Astrocyte (in vitro differentiated cells and primary cell): ENCODE measurements around the gene HLA-DRA. TPM values are rescaled to one million over a fixed set of nuclear protein-coding genes. Genes with fewer than 3 reads are reported as not detected.

Experiments used
- DNase-seq: peaks from one replicate; pipeline ENCODE4 v3.0.0-alpha.2; 2010; ENCODE audit warnings: low read depth
- FAIRE-seq: peaks from 2 replicates; lab custom pipeline; 2011; peaks lifted over from hg19 to GRCh38; lab: Jason Lieb, UNC
- H2AFZ ChIP-seq: 2 replicates; pipeline ENCODE4 v1.6.0; 2012; ENCODE audit warnings: low read depth, low read length, inconsistent platforms
- H3K27ac ChIP-seq: 2 replicates; pipeline ENCODE4 v1.5.1; 2011; ENCODE audit warnings: low read depth, low read length, inconsistent platforms
- H3K27me3 ChIP-seq: 2 replicates; pipeline ENCODE4 v1.6.0; 2011; ENCODE audit warnings: low read length, inconsistent platforms; ENCODE audit not compliant: insufficient read depth
- H3K36me3 ChIP-seq: 2 replicates; pipeline ENCODE4 v1.5.1; 2011; ENCODE audit warnings: low read length, inconsistent platforms; ENCODE audit not compliant: insufficient read depth
- H3K4me1 ChIP-seq: 2 replicates; pipeline ENCODE4 v1.5.1; 2011; ENCODE audit warnings: low read length, inconsistent platforms; ENCODE audit not compliant: insufficient read depth
- H3K4me2 ChIP-seq: 2 replicates; pipeline ENCODE4 v1.6.0; 2012; ENCODE audit warnings: low read length, inconsistent platforms
- H3K4me3 ChIP-seq: 2 replicates; pipeline ENCODE4 v1.5.1; 2011; ENCODE audit warnings: low read depth, mild to moderate bottlenecking, low read length, inconsistent platforms; ENCODE audit not compliant: insufficient read depth
- H3K79me2 ChIP-seq: 2 replicates; pipeline ENCODE4 v1.6.0; 2012; ENCODE audit warnings: mild to moderate bottlenecking, low read length, inconsistent platforms; ENCODE audit not compliant: insufficient read depth
- H3K9ac ChIP-seq: 2 replicates; pipeline ENCODE4 v1.6.0; 2012; ENCODE audit warnings: mild to moderate bottlenecking, low read length, inconsistent platforms
- H3K9me3 ChIP-seq: 2 replicates; pipeline ENCODE4 v1.5.1; 2012; ENCODE audit warnings: low read depth, mild to moderate bottlenecking, low read length, inconsistent platforms; ENCODE audit not compliant: insufficient read depth
- H4K20me1 ChIP-seq: 2 replicates; pipeline ENCODE4 v1.6.0; 2012; ENCODE audit warnings: low read length, inconsistent platforms; ENCODE audit not compliant: insufficient read depth
- H3K27ac Mint-ChIP-seq: one replicate; pipeline ENCODE4 v1.8.0; 2021; ENCODE audit warnings: mild to moderate bottlenecking, mixed read lengths; ENCODE audit not compliant: unreplicated experiment
- H3K27me3 Mint-ChIP-seq: one replicate; pipeline ENCODE4 v1.8.0; 2021; ENCODE audit warnings: low read depth, mixed read lengths; ENCODE audit not compliant: unreplicated experiment
- H3K36me3 Mint-ChIP-seq: one replicate; pipeline ENCODE4 v1.8.0; 2021; ENCODE audit warnings: low read depth, mixed read lengths; ENCODE audit not compliant: unreplicated experiment
- H3K4me1 Mint-ChIP-seq: one replicate; pipeline ENCODE4 v1.8.0; 2021; ENCODE audit warnings: low read depth, mixed read lengths; ENCODE audit not compliant: unreplicated experiment
- H3K4me3 Mint-ChIP-seq: one replicate; pipeline ENCODE4 v1.8.0; 2021; ENCODE audit warnings: mild to moderate bottlenecking, moderate library complexity, mixed read lengths; ENCODE audit not compliant: unreplicated experiment
- H3K9me3 Mint-ChIP-seq: one replicate; pipeline ENCODE4 v1.8.0; 2021; ENCODE audit warnings: mild to moderate bottlenecking, mixed read lengths; ENCODE audit not compliant: unreplicated experiment
- CTCF ChIP-seq: IDR thresholded peaks from 2 replicates; pipeline ENCODE4 v1.5.1; 2011; ENCODE audit warnings: low read depth, mild to moderate bottlenecking, inconsistent platforms, low read length, moderate library complexity; ENCODE audit not compliant: insufficient read depth
- EZH2 ChIP-seq: IDR thresholded peaks from 2 replicates; pipeline ENCODE4 v1.6.1; 2012; ENCODE audit warnings: mild to moderate bottlenecking, low read length, inconsistent platforms; ENCODE audit not compliant: insufficient read depth
- total RNA-seq: library from RNA; stranded (reverse); gene quantifications from 2 replicates; pipeline ENCODE4 v1.2.1, GENCODE V29; 2021

The HLA-DRA gene
- total RNA-seq, 1 donor from 2014 or later: not detected

GRCh38 chr6:32393665-32394420, 45.8 kb upstream of the HLA-DRA start:
- no peak for DNase-seq

GRCh38 chr6:32396028-32396427, 43.7 kb upstream of the HLA-DRA start:
- H3K79me2 ChIP-seq: no peaks in the 10 kb centered on the region
- H3K27me3 ChIP-seq: no peaks in the 10 kb centered on the region
- FAIRE-seq (no peak), DNase-seq (no peak)
- H3K4me3 ChIP-seq: no peak overlapping the region
- no peaks in the 10 kb centered on the region for H3K9me3 ChIP-seq
- no peaks in the 10 kb centered on the region for H3K4me1 ChIP-seq
- TF ChIP-seq EZH2 (no peak), CTCF (no peak)
- no peak overlapping the region for H3K27ac ChIP-seq
- no peak overlapping the region for H3K4me3 Mint-ChIP-seq
- H3K36me3 Mint-ChIP-seq: peaks cover 1% of the 10 kb centered on the region
- no peaks in the 10 kb centered on the region for H4K20me1 ChIP-seq
- no peaks in the 10 kb centered on the region for H3K36me3 ChIP-seq
- H3K27ac Mint-ChIP-seq: no peak overlapping the region
- H3K9me3 Mint-ChIP-seq: peaks cover 3% of the 10 kb centered on the region
- no peak overlapping the region for H3K4me2 ChIP-seq
- H2AFZ ChIP-seq: no peak overlapping the region
- no peak overlapping the region for H3K9ac ChIP-seq
- peaks cover 4% of the 10 kb centered on the region for H3K27me3 Mint-ChIP-seq
- H3K4me1 Mint-ChIP-seq: peaks cover 6% of the 10 kb centered on the region

More at GRCh38 chr6:32393665-32394420, 45.8 kb upstream of the HLA-DRA start:
- H3K9me3 Mint-ChIP-seq: no peaks in the 10 kb centered on the region
- no peaks in the 10 kb centered on the region for H3K27me3 ChIP-seq
- no peak for TF ChIP-seq EZH2
- TF ChIP-seq CTCF: no peak
- H3K36me3 Mint-ChIP-seq: no peaks in the 10 kb centered on the region
- no peaks in the 10 kb centered on the region for H3K4me1 ChIP-seq
- no peak overlapping the region for H3K27ac Mint-ChIP-seq
- peaks cover 4% of the 10 kb centered on the region for H3K27me3 Mint-ChIP-seq
- H3K4me3 ChIP-seq: no peak overlapping the region
- H3K9ac ChIP-seq: no peak overlapping the region
- H3K9me3 ChIP-seq: no peaks in the 10 kb centered on the region
- no peak overlapping the region for H2AFZ ChIP-seq
- H3K4me1 Mint-ChIP-seq: peaks cover 6% of the 10 kb centered on the region
- FAIRE-seq: no peak
- H3K27ac ChIP-seq: no peak overlapping the region
- H3K36me3 ChIP-seq: no peaks in the 10 kb centered on the region
- no peak overlapping the region for H3K4me2 ChIP-seq
- no peaks in the 10 kb centered on the region for H4K20me1 ChIP-seq
- H3K4me3 Mint-ChIP-seq: no peak overlapping the region
- H3K79me2 ChIP-seq: no peaks in the 10 kb centered on the region

- DNase-seq (no peak), FAIRE-seq (no peak)
- TF ChIP-seq EZH2 (no peak), CTCF (no peak)
- no peak overlapping the region for H3K4me3 ChIP-seq
- H3K9me3 Mint-ChIP-seq: peaks cover 3% of the 10 kb centered on the region
- H2AFZ ChIP-seq: no peak overlapping the region
- H3K9me3 ChIP-seq: no peaks in the 10 kb centered on the region
- peaks cover 1% of the 10 kb centered on the region for H3K36me3 Mint-ChIP-seq
- H3K27me3 Mint-ChIP-seq: peaks cover 4% of the 10 kb centered on the region
- peaks cover 6% of the 10 kb centered on the region for H3K4me1 Mint-ChIP-seq
- no peaks in the 10 kb centered on the region for H3K4me1 ChIP-seq
- H3K9ac ChIP-seq: no peak overlapping the region
- H3K27me3 ChIP-seq: no peaks in the 10 kb centered on the region
- no peak overlapping the region for H3K27ac Mint-ChIP-seq
- H3K4me3 Mint-ChIP-seq: no peak overlapping the region
- no peaks in the 10 kb centered on the region for H3K79me2 ChIP-seq
- H3K36me3 ChIP-seq: no peaks in the 10 kb centered on the region
- no peaks in the 10 kb centered on the region for H4K20me1 ChIP-seq
- no peak overlapping the region for H3K27ac ChIP-seq
- no peak overlapping the region for H3K4me2 ChIP-seq
Observed at GRCh38 chr6:32397252-32397920, 42.3 kb upstream of the HLA-DRA start.
